Measurements from ENCODE around the gene UCK1. TPM values are rescaled to one million over a fixed set of nuclear protein-coding genes. Genes with fewer than 3 reads are reported as not detected.

UCK1 gene
- total RNA-seq, 1 donor from 2014 or later = 32.2 TPM

DNA sequence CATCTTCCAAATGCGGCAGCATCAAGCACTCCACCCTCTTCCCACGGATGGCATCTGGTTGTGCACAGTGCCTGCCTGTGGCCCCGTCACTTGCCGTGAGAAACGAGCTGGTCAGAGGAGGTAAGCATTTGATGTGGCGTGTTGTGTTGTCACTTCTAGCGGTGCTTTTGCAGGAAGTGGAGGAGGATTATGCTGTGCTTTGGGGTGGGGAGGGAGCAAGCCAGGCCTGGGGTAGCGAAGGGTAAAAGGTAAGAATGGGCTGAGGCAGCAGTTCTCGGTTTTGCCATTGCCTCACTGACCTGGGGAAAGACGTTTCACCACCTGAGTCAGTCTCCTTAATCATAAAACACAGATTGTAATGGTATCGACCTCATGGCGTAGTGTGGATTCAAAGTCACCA lies 30.7 kb downstream of the UCK1 start:
- no peak overlapping the region for H3K4me3 Mint-ChIP-seq (ENCODE audit: unreplicated experiment)
- H3K27ac Mint-ChIP-seq (ENCODE audit: unreplicated experiment) = no peak overlapping the region

DNA sequence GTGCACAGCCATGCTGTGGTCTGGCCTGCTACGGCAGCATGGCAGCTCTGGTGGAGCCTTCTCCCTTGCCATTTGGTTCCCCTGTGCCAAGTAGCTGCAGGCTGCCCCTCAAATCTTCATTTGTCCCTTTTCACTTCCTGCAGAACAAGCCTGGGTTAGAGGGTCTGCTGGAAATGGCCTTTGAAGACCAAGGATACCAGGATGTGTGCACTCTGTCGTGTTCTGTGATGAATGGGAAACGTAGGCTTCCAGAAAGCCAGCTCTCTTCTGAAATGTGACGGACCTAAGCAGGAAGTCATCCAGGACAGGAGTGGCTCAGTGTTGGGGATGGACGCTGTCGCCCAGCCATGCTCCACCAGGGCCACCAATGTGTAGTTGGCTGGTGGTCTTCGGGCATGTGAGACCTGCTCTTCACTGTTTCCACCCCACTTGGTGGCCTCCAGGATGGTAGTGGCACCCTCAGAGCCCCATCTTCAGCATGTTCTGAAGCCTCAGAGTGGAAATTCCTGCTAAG lies 31.8 kb downstream of the UCK1 start:
- DNase-seq (ENCODE audit: extremely low spot score, unreplicated experiment) = no peak
- Mint-ChIP-seq H3K27me3 (ENCODE audit: unreplicated experiment) (no peaks in the 10 kb centered on the region), H3K27ac (ENCODE audit: unreplicated experiment) (no peak overlapping the region), H3K4me1 (ENCODE audit: unreplicated experiment) (peaks cover 24% of the 10 kb centered on the region), H3K36me3 (ENCODE audit: unreplicated experiment) (peaks cover 18% of the 10 kb centered on the region), H3K4me3 (ENCODE audit: unreplicated experiment) (no peak overlapping the region), H3K9me3 (ENCODE audit: unreplicated experiment) (no peaks in the 10 kb centered on the region)
- TF ChIP-seq, protein P1, sequence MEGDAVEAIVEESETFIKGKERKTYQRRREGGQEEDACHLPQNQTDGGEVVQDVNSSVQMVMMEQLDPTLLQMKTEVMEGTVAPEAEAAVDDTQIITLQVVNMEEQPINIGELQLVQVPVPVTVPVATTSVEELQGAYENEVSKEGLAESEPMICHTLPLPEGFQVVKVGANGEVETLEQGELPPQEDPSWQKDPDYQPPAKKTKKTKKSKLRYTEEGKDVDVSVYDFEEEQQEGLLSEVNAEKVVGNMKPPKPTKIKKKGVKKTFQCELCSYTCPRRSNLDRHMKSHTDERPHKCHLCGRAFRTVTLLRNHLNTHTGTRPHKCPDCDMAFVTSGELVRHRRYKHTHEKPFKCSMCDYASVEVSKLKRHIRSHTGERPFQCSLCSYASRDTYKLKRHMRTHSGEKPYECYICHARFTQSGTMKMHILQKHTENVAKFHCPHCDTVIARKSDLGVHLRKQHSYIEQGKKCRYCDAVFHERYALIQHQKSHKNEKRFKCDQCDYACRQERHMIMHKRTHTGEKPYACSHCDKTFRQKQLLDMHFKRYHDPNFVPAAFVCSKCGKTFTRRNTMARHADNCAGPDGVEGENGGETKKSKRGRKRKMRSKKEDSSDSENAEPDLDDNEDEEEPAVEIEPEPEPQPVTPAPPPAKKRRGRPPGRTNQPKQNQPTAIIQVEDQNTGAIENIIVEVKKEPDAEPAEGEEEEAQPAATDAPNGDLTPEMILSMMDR (IDR thresholded peaks at IDR 0.05) = no peak

More for the DNA sequence above, 30.7 kb downstream of the UCK1 start:
- Mint-ChIP-seq H3K27me3 (ENCODE audit: unreplicated experiment) (no peaks in the 10 kb centered on the region), H3K4me1 (ENCODE audit: unreplicated experiment) (peaks cover 28% of the 10 kb centered on the region), H3K9me3 (ENCODE audit: unreplicated experiment) (no peaks in the 10 kb centered on the region), H3K36me3 (ENCODE audit: unreplicated experiment) (peaks cover 18% of the 10 kb centered on the region)
- TF ChIP-seq, protein P1 (IDR thresholded peaks at IDR 0.05) = no peak
- no peak for DNase-seq (ENCODE audit: extremely low spot score, unreplicated experiment)

DNA sequence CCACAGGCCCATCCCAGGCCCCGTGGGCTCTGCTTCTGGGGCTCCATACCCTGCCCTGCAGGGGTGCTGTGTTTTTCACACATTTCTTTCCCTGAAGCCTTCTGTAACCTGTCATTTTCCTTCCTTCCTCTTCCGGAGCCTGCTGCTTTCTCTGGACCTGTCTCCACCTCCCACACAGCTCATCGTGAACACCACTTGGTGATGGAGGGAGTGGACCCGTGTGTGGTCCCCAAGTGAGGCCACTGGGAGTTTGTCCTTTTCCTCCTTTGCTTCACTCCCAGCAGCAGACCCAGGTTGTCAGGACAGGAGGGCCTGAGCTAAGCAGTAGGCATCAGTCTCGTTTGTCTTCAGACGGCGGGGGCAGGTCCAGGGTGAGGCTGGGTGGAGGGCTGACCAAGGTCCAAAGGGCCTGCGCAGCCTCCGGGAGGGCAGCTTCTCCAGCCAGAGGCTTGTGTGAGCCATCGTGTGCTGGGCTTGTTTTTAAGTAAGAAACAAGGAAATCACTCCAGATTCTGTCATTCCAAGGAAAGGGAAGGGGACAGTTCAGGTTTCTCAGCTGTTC lies 34.1 kb downstream of the UCK1 start:
- Mint-ChIP-seq H3K4me1 (ENCODE audit: unreplicated experiment) (peaks cover 10% of the 10 kb centered on the region), H3K4me3 (ENCODE audit: unreplicated experiment) (no peak overlapping the region), H3K27ac (ENCODE audit: unreplicated experiment) (no peak overlapping the region), H3K27me3 (ENCODE audit: unreplicated experiment) (no peaks in the 10 kb centered on the region), H3K9me3 (ENCODE audit: unreplicated experiment) (no peaks in the 10 kb centered on the region), H3K36me3 (ENCODE audit: unreplicated experiment) (peaks cover 31% of the 10 kb centered on the region)
- no peak for DNase-seq (ENCODE audit: extremely low spot score, unreplicated experiment)
- TF ChIP-seq, protein P1 (IDR thresholded peaks at IDR 0.05) = no peak

DNA sequence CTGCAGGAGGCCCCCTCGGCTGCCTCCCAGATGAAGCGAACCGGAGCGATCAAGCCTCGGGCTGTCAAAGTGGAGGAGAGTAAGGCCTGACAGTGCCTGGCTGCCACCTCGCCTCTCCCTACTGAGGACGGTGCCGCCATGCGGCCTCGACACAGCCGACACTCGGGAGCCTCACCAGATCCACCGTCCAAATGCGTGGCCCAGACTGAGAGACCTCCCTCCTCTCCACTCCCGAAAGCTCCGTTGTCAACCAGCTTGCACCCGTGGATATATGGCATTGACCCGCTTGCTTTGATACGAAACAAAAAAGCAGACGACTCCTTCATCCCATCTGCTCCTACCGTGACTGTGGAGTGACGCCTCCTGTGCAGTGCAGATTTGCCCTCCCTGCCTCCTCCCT lies 35.3 kb downstream of the UCK1 start:
- Mint-ChIP-seq H3K27ac (ENCODE audit: unreplicated experiment) (no peak overlapping the region), H3K4me3 (ENCODE audit: unreplicated experiment) (no peak overlapping the region), H3K9me3 (ENCODE audit: unreplicated experiment) (no peaks in the 10 kb centered on the region), H3K4me1 (ENCODE audit: unreplicated experiment) (peaks cover 2% of the 10 kb centered on the region), H3K27me3 (ENCODE audit: unreplicated experiment) (no peaks in the 10 kb centered on the region), H3K36me3 (ENCODE audit: unreplicated experiment) (peaks cover 40% of the 10 kb centered on the region)
- TF ChIP-seq, protein P1 (IDR thresholded peaks at IDR 0.05) = no peak
- no peak for DNase-seq (ENCODE audit: extremely low spot score, unreplicated experiment)

DNA sequence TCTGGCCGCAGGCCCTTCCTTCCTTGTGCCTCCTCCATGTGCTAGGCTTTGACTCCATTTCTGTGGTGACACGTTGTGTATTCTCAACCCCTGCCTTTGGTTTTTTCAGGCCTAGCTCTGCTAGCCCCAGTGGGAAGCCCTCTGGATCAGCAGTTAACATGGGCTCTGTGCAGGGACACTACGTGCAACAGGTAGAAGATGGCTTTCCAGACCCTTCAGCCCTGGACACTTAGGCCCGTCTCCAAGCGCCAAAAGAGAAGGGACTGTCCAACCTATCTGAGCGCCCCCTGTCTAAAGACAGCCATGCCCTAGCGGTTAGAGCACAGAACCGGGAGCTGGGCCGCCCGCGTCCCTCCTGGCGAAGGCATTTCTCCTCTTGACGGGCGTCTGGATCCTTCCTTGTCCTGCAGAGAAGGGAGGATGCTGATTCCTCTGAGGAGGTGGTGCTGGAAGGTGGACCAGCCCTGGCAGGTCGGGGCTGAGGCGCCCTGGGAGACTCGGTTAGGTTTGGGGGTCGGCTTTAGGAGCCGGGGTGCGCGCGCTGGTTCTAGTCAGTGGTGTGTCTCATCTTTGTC lies 36.7 kb downstream of the UCK1 start:
- Mint-ChIP-seq H3K27ac (ENCODE audit: unreplicated experiment) (no peak overlapping the region), H3K27me3 (ENCODE audit: unreplicated experiment) (no peaks in the 10 kb centered on the region), H3K9me3 (ENCODE audit: unreplicated experiment) (no peaks in the 10 kb centered on the region), H3K4me1 (ENCODE audit: unreplicated experiment) (no peaks in the 10 kb centered on the region), H3K36me3 (ENCODE audit: unreplicated experiment) (peaks cover 48% of the 10 kb centered on the region), H3K4me3 (ENCODE audit: unreplicated experiment) (no peak overlapping the region)
- TF ChIP-seq, protein P1 (IDR thresholded peaks at IDR 0.05) = no peak
- no peak for DNase-seq (ENCODE audit: extremely low spot score, unreplicated experiment)

Measured in osteocyte (in vitro differentiated cells).